HL-60 (cell line): ENCODE measurements around the gene NHEJ1.
"Not testable (repeated sequence)": the region's sequence is repeated elsewhere in the genome, so short reads cannot be mapped to it uniquely, and the experiment has no call there.

ENCODE experiments used
- DNase-seq, 2 experiments: peaks; one replicate each; pipeline ENCODE4 v3.0.0-alpha.2; 2010 to 2020; ENCODE audit warnings: low read depth in 1 of 2, low spot score in 1 of 2
- H3K27ac ChIP-seq: fragments of 250-450 bp; sonication (Bioruptor Pico); replicated peaks from 2 replicates; pipeline ENCODE4 v1.5.1; 2020; ENCODE audit warnings: mild to moderate bottlenecking, moderate library complexity
- H3K27me3 ChIP-seq: fragments of 250-450 bp; sonication (Bioruptor Pico); 2 replicates; pipeline ENCODE4 v1.5.1; 2021; ENCODE audit warnings: mild to moderate bottlenecking, moderate library complexity; ENCODE audit not compliant: insufficient read depth, poor library complexity, severe bottlenecking
- H3K4me3 ChIP-seq: replicated peaks from 2 replicates; pipeline ENCODE4 v1.5.1; 2011; ENCODE audit warnings: mild to moderate bottlenecking, control low read depth, low read length; ENCODE audit not compliant: insufficient read depth
- CTCF ChIP-seq: IDR thresholded peaks from one replicate; pipeline ENCODE4 v1.5.1; 2011; ENCODE audit warnings: low read length, control low read depth, inconsistent platforms; ENCODE audit not compliant: insufficient read depth
- GABPA ChIP-seq: IDR thresholded peaks from 2 replicates; pipeline ENCODE4 v1.6.1; 2012; ENCODE audit warnings: low read depth
- POLR2AphosphoS5 ChIP-seq: IDR thresholded peaks from 2 replicates; pipeline ENCODE4 v1.6.1; 2012; ENCODE audit warnings: low read depth
- REST ChIP-seq: IDR thresholded peaks from 2 replicates; pipeline ENCODE4 v1.6.1; 2012; ENCODE audit warnings: low read depth; ENCODE audit not compliant: insufficient replicate concordance
- SPI1 ChIP-seq: IDR thresholded peaks from 2 replicates; pipeline ENCODE4 v1.6.1; 2012; ENCODE audit warnings: low read depth, mild to moderate bottlenecking, borderline replicate concordance

The NHEJ1 gene

GRCh38 chr2:219204425-219205164 lies 44.0 kb upstream of the NHEJ1 start:
- no peak for DNase-seq
- no peak for TF ChIP-seq REST
- no peak overlapping the region for H3K4me3 ChIP-seq

GRCh38 chr2:219201331-219201730 lies 40.7 kb upstream of the NHEJ1 start:
- not testable (repeated sequence) for DNase-seq, H3K27me3 ChIP-seq, H3K4me3 ChIP-seq

More at GRCh38 chr2:219204425-219205164, 44.0 kb upstream of the NHEJ1 start:
- Histone ChIP-seq H3K27ac (no peak overlapping the region), H3K27me3 (no peaks in the 10 kb centered on the region)

GRCh38 chr2:219200502-219201326 lies 40.1 kb upstream of the NHEJ1 start:
- H3K27me3 ChIP-seq, H3K27ac ChIP-seq, H3K4me3 ChIP-seq, DNase-seq: not testable (repeated sequence)

More at GRCh38 chr2:219201331-219201730, 40.7 kb upstream of the NHEJ1 start:
- H3K27ac ChIP-seq: not testable (repeated sequence)

- Histone ChIP-seq H3K27me3 (no peaks in the 10 kb centered on the region), H3K27ac (no peak overlapping the region), H3K4me3 (no peak overlapping the region)
- no peak for DNase-seq
- no peak for TF ChIP-seq CTCF
- TF ChIP-seq REST: no peak
- TF ChIP-seq SPI1: no peak
- TF ChIP-seq GABPA: no peak
- TF ChIP-seq POLR2AphosphoS5: no peak
Measured at GRCh38 chr2:219199470-219200211, 39.0 kb upstream of the NHEJ1 start.

GRCh38 chr2:219198974-219199373 lies 38.4 kb upstream of the NHEJ1 start:
- Histone ChIP-seq H3K27ac (no peak overlapping the region), H3K27me3 (no peaks in the 10 kb centered on the region), H3K4me3 (no peak overlapping the region)
- DNase-seq: no peak
- no peak for TF ChIP-seq CTCF
- no peak for TF ChIP-seq SPI1
- no peak for TF ChIP-seq POLR2AphosphoS5
- TF ChIP-seq GABPA: no peak
- no peak for TF ChIP-seq REST
